ENCODE measurements around the gene PROSER3. TPM values are rescaled to one million over a fixed set of nuclear protein-coding genes. Genes with fewer than 3 reads are reported as not detected.

PROSER3 gene
- total RNA-seq, 1 donor from 2014 or later, result 15.0 TPM

GRCh38 chr19:35784503-35785338 lies 26.7 kb downstream of the PROSER3 start:
- no peaks in the 10 kb centered on the region for H3K9me3 Mint-ChIP-seq (ENCODE audit: unreplicated experiment)
- no peak for DNase-seq (ENCODE audit: low spot score)
- no peak for TF ChIP-seq CTCF (IDR thresholded peaks at IDR 0.05; ENCODE audit: unreplicated experiment)
- no peak overlapping the region for H3K27ac Mint-ChIP-seq (ENCODE audit: unreplicated experiment)
- H3K36me3 Mint-ChIP-seq (ENCODE audit: low read depth, unreplicated experiment), result peaks cover 7% of the 10 kb centered on the region
- peaks cover 4% of the 10 kb centered on the region for H3K4me1 Mint-ChIP-seq (ENCODE audit: unreplicated experiment)
- H3K27me3 Mint-ChIP-seq (ENCODE audit: unreplicated experiment), result peaks cover 18% of the 10 kb centered on the region
- H3K4me3 Mint-ChIP-seq (ENCODE audit: unreplicated experiment), result no peak overlapping the region

GRCh38 chr19:35785339-35785627 lies 27.3 kb downstream of the PROSER3 start:
- Mint-ChIP-seq H3K27ac (ENCODE audit: unreplicated experiment) (no peak overlapping the region), H3K9me3 (ENCODE audit: unreplicated experiment) (no peaks in the 10 kb centered on the region), H3K27me3 (ENCODE audit: unreplicated experiment) (peaks cover 17% of the 10 kb centered on the region), H3K36me3 (ENCODE audit: low read depth, unreplicated experiment) (peaks cover 7% of the 10 kb centered on the region), H3K4me3 (ENCODE audit: unreplicated experiment) (no peak overlapping the region), H3K4me1 (ENCODE audit: unreplicated experiment) (peaks cover 4% of the 10 kb centered on the region)
- no peak for DNase-seq (ENCODE audit: low spot score)
- no peak for TF ChIP-seq CTCF (IDR thresholded peaks at IDR 0.05; ENCODE audit: unreplicated experiment)

GRCh38 chr19:35786299-35787160 lies 28.6 kb downstream of the PROSER3 start:
- peaks cover 7% of the 10 kb centered on the region for H3K36me3 Mint-ChIP-seq (ENCODE audit: low read depth, unreplicated experiment)
- H3K9me3 Mint-ChIP-seq (ENCODE audit: unreplicated experiment), result no peaks in the 10 kb centered on the region
- no peak overlapping the region for H3K4me3 Mint-ChIP-seq (ENCODE audit: unreplicated experiment)
- TF ChIP-seq CTCF (IDR thresholded peaks at IDR 0.05; ENCODE audit: unreplicated experiment), result no peak
- H3K27ac Mint-ChIP-seq (ENCODE audit: unreplicated experiment), result no peak overlapping the region
- no peak for DNase-seq (ENCODE audit: low spot score)
- peaks cover 13% of the 10 kb centered on the region for H3K27me3 Mint-ChIP-seq (ENCODE audit: unreplicated experiment)
- H3K4me1 Mint-ChIP-seq (ENCODE audit: unreplicated experiment), result peaks cover 4% of the 10 kb centered on the region

GRCh38 chr19:35787227-35787799 lies 29.3 kb downstream of the PROSER3 start:
- DNase-seq (ENCODE audit: low spot score), result no peak
- H3K9me3 Mint-ChIP-seq (ENCODE audit: unreplicated experiment), result no peaks in the 10 kb centered on the region
- no peak overlapping the region for H3K27ac Mint-ChIP-seq (ENCODE audit: unreplicated experiment)
- H3K4me1 Mint-ChIP-seq (ENCODE audit: unreplicated experiment), result peaks cover 4% of the 10 kb centered on the region
- H3K36me3 Mint-ChIP-seq (ENCODE audit: low read depth, unreplicated experiment), result peaks cover 7% of the 10 kb centered on the region
- peaks cover 13% of the 10 kb centered on the region for H3K27me3 Mint-ChIP-seq (ENCODE audit: unreplicated experiment)
- TF ChIP-seq CTCF (IDR thresholded peaks at IDR 0.05; ENCODE audit: unreplicated experiment), result no peak
- H3K4me3 Mint-ChIP-seq (ENCODE audit: unreplicated experiment), result no peak overlapping the region

All from endothelial cell (in vitro differentiated cells).